HG03280 (cell line): Measurements from ENCODE around the gene ROR2.

Source experiments
- ATAC-seq: cut with Tn5 transposase; IDR thresholded peaks from one replicate; pipeline ENCODE4 v1.9.1; 2021; ENCODE audit warnings: mild to moderate bottlenecking, moderate library complexity; ENCODE audit not compliant: unreplicated experiment

The ROR2 gene

GRCh38 chr9:91726406-91727100, 223.5 kb downstream of the ROR2 start:
- ATAC-seq = no peak

DNA sequence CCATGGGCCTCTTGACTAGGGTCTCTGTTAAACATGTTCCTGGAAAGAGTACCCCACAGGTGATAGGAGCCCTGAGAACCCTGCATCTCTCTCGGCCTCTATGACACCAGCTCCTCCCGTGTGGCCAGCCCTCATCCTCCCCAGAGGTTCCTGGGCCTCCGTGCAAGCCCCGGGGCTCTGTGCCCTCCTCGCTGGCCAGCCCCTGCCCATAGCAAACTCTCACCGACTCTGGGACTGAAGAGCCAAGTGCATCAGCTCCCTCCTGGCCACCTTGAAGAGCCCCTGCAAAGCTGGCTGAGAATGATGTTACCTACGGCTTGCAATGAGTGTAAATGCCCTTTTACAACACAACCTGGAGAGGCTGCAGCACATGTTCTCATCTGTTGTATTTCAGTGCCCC, 224.4 kb downstream of the ROR2 start:
- ATAC-seq = no peak

DNA sequence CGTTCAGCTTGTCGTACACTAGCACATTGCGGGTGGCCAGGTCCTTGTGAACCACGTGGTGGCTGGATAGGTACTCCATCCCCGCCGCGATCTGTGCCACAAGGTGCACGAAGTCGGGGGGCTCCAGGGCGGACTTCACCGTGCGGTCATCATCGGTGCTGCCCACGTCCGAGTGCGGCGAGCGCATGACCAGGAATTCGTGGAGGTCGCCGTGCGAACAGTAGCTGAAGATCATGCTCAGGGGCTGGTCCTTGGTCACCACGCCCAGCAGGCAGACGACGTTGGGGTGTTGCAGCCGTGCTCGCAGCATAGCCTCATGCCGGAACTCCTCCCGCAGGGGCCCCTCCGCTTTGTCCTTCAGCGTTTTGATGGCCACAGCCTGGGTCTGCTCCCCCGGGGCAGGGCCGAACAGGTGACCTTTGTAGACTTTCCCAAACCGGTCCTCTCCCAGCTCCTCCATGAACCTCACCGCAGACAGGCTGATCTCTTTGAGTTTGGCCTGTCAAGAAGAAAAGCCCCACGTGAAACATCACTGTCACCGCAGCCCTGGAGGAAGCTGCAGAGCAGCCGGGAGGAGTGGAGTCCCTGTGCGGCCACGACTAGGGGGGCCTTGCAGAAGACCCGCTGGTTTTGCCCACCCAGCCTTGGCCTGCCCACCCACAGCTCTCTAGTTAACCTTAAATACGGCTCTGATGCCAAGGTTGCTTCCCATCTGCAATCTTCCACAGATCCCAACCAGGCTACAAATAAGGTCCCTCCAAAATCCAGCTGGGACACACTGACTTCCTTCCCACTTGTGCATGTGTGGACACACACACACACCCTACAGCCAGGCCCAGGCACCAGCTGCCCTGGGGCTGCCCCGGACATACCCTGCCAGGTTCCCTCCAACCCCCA, 225.2 kb downstream of the ROR2 start:
- no peak for ATAC-seq

DNA sequence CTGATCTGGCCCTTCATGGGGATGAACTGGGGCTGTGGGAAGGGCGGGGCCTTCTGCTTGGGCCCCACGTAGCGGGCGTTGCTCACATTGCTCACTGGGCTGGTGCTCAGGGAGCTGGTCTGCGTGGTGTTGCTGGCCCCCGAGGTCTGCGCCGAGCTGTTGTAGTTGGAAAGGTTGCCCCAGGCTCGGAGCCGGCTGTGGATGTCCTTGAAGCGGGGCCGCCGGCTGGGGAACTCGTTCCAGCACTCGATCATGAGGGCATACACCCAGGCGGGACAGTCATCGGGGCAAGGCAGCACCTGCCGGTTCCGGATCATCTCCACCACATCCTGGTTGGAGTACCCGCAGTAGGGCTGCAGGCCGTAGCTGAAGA, 226.0 kb downstream of the ROR2 start:
- no peak for ATAC-seq

GRCh38 chr9:91723420-91724067, 226.5 kb downstream of the ROR2 start:
- no peak for ATAC-seq

GRCh38 chr9:91720751-91721705, 229.0 kb downstream of the ROR2 start:
- ATAC-seq = no peak

- ATAC-seq = no peak
These were observed 229.7 kb downstream of the ROR2 start for GRCh38 chr9:91720313-91720712.

- no peak for ATAC-seq
These were observed 232.0 kb downstream of the ROR2 start for GRCh38 chr9:91718071-91718470.

DNA sequence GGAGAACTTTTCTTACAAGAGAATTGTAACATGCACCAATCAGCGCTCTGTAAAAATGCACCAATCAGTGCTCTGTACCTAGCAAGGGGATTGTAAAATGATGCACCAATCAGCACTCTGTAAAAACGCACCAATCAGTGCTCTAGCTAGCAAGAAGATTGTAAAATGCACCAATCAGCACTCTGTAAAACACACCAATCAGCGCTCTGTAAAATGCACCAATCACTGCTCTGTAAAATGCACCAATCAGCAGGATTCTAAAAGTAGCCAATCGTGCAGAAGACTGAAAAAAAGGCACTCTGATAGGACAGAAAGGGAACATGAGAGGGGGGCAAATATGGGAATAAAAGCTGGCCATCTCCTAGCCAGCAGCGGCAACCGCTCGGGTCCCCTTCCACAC, 233.2 kb downstream of the ROR2 start:
- no peak for ATAC-seq

DNA sequence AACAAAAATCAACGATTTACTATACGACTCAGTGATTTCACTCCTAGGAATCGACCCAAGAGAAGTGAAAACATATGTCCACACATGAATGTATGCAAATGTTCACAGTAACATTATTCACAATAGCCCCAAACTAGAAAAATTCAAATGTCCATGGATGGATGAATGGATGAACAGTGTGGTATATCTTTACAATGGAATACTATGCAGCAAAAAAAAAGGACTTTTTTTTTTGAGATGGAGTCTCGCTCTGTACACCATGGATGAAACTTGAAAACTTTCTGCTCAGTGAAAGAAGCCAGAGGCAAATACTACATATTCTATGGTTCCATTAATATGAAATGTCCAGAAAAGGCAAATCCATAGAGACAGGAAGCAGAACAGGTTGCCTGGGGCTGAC, 233.8 kb downstream of the ROR2 start:
- no peak for ATAC-seq

DNA sequence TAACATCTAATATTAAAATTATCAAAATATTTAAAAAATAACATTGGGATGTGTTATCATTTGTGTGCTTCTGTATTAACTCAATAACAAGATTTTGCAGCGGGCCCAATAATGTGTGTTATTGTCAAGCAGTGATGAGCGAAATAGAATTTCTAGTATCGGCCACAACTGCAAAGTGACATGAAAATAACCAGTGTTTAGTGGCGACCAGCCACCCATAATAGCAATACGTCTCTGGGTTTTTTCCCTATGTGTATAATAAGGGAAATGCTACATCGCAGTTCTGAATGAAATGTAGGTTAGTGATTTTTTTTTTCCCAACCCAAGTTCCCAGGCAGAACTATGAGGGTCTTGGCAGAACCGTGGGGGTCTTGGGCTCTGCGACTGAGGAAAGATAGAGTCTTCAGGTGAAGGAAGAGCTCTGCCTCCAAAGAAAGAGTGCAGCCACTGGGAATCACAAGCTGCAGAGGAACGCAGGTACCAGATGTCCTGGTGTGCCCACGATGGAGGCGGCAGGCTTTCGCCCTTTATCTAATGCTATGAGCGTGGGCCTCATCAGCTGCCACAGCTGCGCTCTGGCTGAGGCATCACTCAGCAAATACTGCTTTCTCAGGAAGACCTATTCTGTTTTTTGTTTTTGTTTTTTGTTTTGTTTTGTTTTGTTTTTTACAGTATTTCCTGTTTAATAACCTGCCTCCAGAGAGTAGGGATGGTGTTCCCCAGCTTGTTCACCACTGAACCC, 235.0 kb downstream of the ROR2 start:
- ATAC-seq = no peak

GRCh38 chr9:91714020-91714806, 235.8 kb downstream of the ROR2 start:
- ATAC-seq = peak; percentile 40

GRCh38 chr9:91712811-91713210, 237.2 kb downstream of the ROR2 start:
- no peak for ATAC-seq

DNA sequence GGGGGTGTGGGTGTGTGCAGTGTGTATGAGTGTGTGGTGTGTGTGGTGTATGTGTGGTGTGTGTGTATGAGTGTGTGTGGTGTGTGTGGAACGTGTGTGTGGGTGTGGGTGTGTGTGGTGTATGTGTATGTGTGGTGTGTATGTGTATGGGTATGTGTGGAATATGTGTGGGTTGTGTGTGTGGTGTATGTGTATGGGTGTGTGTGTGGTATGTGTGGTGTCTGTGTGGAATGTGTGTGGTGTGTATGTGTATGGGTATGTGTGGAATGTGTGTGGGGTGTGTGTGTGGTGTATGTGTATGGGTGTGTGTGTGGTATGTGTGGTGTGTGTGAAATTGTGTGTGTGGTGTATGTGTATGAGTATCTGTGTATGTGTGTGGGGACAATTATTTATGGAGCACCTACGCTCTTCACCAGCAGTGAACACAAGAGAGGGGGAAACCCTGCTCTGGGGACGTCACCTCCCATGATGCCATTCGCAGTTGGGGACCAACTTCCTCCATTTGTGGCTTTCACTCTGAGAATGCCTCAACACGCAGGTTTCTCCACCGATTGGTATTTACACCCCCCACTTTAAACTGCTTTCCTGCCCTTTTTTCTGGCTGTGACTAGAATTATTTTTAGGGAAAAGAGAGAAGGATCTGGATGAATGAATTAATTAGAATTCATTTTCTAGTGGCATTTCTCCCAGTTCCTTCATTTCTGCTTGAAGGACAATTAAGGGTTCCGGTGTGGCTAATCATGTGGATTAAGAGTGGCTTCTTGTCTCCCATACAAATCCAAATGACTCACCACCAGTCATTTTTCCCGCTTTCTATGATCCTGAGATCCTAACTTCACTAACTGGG, 238.1 kb downstream of the ROR2 start:
- ATAC-seq = peak; percentile 84

- no peak for ATAC-seq
These were observed 239.9 kb downstream of the ROR2 start for GRCh38 chr9:91710158-91710557.

DNA sequence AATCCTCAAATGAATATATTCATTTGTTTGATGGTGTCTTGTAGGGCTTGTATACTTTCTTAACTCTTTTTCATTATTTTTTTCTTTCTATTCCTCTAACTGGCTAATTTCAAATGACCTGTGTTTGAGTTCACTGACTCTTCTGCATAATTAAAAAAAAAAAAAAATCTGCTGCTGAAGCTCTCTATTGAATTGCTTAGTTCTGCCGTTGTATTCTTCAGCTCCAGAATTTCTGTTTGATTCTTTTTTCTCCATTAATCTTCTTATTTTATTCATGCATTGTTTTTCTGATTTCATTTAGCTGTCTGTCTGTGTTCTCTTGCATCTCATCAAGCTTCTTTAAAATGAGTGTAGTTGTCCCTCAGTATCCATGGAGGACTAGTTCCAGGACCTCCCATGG, 244.6 kb downstream of the ROR2 start:
- ATAC-seq = no peak

- ATAC-seq = no peak
These were observed 249.6 kb downstream of the ROR2 start for GRCh38 chr9:91700475-91700874.

- no peak for ATAC-seq
These were observed 251.8 kb downstream of the ROR2 start for GRCh38 chr9:91698266-91698665.
